Glomerular endothelial cell (primary cell): ENCODE measurements around the gene PLPP3. TPM values are rescaled to one million over a fixed set of nuclear protein-coding genes. Genes with fewer than 3 reads are reported as not detected.
"Not testable (repeated sequence)": the region's sequence is repeated elsewhere in the genome, so short reads cannot be mapped to it uniquely, and the experiment has no call there.

ENCODE experiments used
- DNase-seq: peaks from one replicate; pipeline ENCODE4 v3.0.0-alpha.2; 2011; ENCODE audit warnings: low read depth, low spot score; ENCODE audit errors: extremely low read depth
- total RNA-seq: library from RNA; depleted of rRNA; stranded (reverse); fragments of >200 nt; gene quantifications from 2 replicates; pipeline ENCODE4 v1.2.3, GENCODE V29; 2015

The PLPP3 gene
- 16.5 and 20.4 TPM in 2 replicates for total RNA-seq

DNA sequence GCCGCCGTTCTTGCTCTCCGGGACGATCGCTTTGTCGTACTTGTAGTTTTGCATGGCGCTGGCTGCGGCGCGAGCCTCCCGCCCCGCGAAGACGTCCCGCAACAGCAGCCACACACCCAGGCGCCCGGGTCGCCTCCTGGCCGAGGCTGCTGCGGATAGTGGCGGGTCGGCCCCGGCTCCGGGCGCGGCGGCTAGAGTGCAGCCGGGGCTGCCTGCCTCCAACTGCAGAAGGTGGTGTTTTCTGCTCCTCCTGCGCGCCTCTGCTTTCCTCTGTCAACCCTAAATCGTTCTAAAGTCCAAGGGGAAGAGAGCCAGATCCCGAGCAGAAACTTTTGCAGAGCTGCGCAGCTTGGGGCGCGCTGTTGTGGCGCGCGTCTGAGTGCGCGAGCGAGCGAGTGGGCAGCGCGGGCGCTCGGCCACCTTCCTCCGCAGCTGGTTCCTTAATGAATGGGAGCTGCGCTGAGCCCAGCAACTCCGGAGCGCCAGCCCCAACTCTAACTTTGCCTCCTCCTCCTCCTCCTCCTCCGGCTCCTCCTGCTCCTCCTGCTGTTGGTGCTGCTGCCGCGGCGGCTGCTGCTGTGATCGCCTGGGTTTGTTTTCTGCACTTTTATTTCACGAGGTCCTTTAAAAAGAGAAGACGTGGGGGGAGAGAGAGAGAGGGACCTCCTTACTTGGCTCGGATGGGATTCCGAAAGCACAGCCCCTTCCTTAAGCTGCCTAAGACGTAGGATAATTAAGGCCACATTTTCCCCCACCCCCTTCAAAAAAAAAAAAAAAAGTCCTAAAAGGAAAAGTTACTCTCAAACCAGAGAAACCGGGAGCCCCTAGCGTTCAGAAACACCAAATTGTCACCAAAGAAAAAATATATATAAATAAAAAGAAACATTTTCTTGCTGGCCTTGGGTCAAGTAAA is at the start of gene PLPP3:
TSS of gene PLPP3 (minus strand) at position 601 of the 913 bp plus-strand sequence. CDS start at position 54, 547 bp downstream.
- peak; percentile 82 for DNase-seq

DNA sequence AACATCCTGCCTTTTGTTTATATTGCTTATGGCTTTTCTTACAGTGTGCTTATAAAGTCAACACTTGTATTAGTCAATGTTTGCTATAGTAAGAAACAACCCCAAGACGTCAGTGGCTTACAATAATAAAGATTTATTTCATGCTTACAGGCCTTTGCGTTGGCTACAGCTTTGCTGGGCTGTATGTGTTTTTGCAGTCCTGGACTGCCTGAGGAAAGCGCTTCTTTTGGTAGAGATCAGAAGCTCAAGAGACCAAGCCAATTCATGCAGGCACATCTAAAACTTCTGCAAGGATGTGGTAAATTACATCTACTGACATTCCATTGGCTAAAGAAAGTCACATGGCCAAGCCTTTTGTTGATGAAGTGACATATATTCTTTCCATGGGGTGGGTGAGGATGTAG is 48.3 kb upstream of the PLPP3 start:
- DNase-seq: no peak

DNA sequence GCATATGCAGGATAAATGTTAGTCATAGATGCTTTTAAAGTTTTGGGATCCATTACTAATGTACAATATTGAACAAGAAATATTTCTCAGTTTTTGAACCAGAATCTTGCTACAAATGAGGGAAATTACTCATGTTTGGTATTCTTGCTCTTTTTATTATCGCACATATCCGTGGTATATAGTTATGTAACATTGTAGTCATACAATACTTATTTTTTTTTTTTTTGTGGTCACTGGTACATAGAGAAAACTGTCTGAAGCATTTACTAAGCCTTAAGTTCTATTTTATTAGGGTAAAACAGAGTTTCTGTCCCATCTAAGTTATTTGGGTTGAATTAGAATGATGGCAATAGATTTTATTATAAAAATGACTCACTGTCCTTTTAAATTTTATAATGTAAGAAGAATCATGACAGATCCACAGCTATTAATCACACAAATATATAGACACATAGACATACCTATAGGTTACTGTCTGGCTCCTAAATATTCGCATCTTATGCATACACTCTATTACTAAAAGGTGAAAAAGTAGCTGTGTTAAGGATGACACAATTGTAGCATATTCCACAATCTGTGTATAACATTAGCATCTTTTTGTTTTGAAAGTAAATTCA is 47.8 kb upstream of the PLPP3 start:
- no peak for DNase-seq

DNA sequence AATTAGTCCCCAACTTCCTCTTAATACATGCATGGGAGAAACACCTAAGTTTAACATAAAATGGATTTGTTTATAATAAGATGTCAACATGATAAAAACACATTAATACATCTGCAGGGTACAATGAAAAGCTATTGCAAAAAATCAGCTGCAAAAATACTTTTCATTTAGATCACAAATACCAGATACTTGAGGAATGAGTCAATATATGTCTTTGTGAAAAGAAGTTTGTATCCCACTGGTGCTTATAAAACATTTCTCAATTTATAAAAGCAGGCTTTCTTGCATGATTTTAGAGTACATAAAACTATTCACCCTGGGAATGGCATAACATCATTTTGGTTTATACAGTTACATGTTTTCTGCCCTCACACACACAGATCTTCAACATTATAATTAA is 47.2 kb upstream of the PLPP3 start:
- no peak for DNase-seq

DNA sequence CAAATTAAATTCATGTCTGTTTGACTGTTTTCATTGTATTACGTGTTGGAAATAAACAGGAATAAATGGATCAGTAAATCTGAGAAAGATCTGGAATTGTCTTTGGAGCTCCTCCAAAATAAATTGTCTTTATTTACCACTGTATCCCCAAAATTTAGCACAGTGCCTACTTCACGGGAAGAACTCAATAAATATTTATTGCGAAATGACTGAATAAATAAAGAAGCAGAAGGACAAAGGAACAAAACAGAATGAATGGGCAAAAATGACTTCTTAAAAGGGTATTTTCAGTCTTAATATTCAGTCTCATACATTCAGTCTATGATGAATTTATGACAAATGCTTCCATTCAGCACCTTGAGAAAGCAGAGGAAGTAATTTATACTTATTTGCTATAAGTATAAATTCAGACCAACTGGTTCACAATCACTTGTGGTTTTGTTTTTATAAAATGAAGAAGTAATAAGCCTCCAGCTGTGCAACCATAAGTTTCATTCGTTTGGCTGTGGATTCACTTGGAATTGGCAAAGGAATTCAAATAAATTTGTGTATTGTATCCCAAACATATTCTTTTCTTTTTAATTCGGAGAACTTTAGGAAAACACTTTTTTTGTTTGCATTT is 46.6 kb upstream of the PLPP3 start:
- no peak for DNase-seq

DNA sequence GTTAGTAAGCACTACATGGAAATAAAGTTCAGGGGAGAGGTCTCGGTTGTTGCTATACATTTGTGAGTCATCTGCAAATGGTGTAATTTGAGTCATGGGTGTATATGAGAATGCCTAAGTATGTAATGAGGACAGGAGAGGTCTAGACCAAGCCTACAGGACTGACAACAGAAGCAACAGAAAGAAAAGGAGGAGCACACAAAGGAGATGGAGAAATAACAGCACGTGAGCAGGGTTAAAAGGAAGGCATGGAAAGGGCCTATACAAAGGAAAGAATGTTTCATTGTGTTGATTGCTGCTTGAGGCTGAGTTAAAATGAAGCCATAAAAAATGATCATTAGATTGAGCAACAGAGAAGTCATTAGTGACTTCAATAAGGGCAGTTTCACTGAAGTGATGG is 37.8 kb upstream of the PLPP3 start:
- DNase-seq: no peak

DNA sequence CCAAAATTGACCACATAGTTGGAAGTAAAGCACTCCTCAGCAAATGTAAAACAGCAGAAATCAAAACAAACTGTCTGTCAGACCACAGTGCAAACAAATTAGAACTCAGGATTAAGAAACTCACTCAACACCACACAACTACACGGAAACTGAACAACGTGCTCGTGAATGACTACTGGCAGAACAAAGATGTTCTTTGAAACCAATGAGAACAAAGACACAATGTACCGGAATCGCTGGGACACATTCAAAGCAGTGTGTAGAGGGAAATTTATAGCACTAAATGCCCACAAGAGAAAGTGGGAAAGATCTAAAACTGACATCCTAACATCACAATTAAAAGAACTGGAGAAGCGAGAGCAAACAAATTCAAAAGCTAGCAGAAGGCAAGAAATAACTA is 31.4 kb upstream of the PLPP3 start:
- DNase-seq: not testable (repeated sequence)

DNA sequence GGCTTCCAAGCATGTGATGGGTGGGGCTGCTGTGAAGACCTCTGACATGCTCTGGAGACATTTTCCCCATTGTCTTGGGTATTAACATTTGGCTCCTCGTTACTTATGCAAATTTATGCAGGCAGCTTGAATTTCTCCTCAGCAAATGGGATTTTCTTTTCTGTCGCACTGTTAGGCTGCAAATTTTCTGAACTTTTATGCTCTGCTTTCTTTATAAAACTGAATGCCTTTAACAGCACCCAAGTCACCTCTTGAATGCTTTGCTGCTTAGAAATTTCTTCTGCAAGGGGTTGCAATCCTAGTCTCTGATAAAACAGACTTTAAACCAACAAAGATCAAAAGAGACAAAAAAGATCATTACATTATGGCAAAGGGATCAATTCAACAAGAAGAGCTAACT is 30.7 kb upstream of the PLPP3 start:
- DNase-seq: not testable (repeated sequence)

DNA sequence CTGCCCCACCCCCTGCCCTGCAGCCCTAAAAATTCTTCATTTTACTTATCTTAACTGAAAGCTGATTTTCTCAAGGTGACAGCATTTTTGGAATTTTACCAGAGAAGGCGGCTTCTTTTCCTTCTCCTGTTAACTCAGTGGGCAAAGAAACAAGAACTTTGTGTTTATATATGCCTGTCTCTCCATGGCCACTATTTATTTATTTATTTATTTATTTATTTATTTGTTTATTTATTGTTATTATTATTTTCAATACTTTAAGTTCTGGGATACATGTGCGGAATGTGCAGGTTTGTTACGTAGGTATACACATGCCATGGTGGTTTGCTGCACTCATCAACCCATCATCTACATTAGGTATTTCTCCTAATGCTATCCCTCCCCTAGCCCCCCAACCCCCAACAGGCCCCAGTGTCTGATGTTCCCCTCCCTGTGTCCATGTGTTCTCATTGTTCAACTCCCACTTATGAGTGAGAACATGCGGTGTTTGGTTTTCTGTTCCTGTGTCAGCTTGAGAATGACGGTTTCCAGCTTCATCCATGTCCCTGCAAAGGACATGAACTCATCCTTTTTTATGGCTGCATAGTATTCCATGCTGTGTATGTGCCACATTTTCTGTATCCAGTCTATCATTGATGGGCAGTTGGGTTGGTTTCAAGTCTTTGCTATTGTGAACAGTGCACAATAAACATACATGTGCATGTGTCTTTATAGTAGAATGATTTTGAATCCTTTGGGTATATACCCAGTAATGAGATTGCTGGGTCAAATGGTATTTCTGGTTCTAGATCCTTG is 16.2 kb upstream of the PLPP3 start:
- not testable (repeated sequence) for DNase-seq

DNA sequence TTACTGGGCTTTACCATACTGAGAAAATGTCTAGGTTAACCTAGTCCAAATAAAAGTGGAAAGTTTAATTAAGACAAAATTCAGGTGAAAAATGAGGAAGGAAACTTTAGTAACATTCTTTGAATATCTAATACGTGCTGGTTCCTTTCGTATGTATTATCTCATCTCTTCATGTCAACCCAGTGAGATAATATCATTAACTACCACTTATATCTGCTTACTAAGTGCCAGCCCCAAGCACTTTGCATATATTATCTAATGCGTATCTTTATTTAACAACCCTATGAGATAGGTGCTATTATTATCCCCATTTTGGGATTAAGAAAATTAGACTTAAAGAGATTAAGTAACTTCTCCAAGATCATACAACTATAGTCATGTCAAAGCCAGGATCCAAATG is 12.5 kb upstream of the PLPP3 start:
- no peak for DNase-seq

DNA sequence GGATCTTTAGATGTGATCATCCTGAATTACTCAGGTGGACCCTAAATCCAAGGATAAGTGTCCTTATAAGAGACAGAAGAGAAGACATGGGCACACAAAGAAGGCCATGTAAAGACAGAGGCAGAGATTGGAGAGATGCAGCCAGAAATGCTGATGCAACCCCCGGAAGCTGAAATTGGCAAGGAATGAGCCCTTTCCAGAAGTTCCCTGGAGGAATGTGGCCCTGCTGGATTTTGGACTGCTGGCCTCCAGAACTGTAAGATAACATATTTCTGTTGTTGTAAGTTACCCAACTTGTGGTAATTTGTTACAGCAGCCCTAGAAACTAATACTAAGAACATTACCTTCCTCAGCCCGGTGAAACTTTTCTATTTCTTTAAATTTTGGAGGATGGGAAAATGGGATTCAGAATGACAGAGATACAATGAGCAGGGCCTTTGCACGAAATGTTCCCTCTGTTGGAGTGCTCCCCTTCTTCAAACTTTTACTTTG is 11.2 kb upstream of the PLPP3 start:
- no peak for DNase-seq

DNA sequence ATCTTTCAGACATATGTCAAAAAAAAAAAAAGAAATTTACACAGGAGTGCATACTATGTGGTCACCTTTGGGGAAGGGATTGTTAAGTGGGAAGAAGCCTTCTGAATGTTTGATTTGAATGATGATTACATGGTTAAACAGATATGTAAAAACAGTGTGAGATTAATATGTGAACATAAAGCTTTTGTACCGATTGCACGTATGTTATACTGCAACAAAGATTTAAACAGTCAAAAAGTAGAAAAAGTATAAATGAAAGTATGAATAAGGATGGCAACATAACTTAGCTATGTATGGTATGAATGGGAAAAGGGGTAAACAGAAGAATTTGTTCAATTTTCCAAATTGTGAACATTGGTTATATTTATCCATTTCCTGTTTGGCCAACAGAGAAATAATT is 10.0 kb upstream of the PLPP3 start:
- no peak for DNase-seq

DNA sequence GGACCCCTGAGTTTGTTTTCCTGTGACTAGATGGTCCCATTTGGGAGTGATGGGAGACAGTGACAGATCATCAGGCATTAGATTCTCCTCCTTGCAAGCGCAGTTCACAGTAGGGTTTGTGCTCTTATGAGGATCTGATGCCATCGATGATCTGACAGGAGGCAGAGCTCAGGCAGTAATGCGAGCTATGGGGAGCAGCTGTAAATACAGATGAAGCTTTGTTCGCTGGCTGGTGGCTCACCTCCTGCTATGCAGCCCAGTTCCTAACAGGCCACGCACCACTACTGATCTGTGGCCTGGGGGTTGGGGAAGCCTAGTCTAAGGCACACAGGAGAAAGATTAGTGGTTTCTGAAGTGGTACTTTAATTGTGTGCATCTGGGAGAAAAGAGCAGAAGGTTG is 7.1 kb upstream of the PLPP3 start:
- no peak for DNase-seq

DNA sequence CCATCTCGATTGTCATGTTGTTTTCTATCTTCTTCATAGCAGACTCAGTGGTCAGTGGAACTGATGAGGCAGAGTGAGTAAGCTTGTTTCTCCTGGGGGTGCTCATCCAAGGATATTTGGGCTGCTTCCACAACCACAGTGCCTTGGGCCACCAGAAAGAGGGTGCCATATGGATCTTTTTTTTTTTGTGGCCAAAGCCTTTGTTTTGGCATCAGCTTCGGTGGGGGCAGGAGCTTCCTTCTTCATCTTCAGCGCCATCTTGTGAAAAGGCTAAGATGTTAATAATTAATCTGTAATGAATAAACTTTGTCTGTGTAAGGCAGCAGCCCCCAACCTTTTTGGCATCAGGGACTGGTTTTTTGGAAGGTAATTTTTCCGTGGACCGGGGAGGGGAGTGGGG is 6.6 kb upstream of the PLPP3 start:
- DNase-seq: no peak

DNA sequence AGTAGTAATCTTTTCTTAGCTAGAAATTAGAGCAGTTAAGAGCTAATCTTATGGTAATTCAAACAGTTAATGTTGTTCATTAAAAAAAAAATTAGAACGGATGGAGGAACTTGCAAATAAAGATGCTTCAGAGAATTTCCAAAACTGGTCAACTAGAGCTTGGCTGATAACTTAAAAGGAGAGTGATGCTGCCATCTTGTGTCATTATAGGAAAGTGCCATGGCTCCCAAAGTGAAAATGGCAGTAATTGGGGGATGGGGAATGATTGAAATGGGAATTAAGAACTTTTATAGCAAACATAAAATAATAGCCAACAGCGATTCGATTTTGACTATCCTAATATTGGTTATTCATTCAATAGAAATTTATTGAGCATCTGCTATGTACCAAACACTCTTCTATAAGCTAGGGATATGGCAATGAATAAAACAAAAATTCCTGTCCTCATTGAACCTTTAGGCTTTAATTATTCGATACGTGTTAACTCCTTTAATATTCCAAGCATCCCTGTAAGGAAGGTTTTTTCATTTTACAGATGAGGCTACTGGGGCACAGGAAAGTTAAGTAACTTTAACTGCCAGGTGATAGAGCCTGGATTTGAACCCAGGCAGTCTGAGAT is 5.7 kb upstream of the PLPP3 start:
- no peak for DNase-seq

DNA sequence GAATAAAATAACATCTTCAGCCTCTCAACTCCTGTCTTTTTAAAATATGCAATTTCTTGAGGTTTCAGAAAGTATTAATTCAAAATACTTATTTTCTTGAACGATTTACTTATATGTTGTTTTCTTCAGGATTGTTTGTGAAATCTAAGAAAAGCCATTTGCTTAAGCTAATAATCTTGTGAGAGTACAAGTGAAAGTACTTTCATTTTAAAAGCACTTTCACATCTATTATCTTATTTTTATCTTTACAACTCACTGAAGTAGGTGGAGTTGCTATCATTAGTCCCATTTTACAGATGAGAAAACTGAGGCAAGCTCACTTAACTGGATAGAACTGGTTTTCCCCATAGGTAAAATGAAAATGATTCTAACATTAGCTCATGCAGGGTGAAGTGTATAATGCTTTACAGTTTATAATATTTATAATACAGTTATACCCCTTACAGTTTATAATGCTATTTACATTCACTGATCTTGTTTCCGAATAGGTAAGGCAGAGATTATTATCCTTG is 4.7 kb upstream of the PLPP3 start:
- DNase-seq: no peak

DNA sequence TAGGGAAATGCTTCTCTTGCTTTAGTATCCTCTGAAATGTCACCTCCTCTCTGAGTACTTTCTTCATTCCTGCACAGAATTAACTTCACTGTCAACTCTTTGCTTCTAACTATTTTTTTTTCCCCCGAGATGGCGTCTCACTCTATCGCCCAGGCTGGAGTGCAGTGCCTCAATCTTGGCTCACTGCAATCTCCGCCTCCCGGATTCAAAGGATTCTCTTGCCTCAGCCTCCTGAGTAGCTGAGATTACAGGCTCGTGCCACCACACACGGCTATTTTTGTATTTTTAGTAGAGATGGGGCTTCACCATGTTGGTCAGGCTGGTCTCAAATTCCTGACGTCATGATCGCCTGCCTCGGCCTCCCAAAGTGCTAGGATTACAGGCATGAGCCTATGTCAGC is 1.4 kb upstream of the PLPP3 start:
- DNase-seq: no peak

DNA sequence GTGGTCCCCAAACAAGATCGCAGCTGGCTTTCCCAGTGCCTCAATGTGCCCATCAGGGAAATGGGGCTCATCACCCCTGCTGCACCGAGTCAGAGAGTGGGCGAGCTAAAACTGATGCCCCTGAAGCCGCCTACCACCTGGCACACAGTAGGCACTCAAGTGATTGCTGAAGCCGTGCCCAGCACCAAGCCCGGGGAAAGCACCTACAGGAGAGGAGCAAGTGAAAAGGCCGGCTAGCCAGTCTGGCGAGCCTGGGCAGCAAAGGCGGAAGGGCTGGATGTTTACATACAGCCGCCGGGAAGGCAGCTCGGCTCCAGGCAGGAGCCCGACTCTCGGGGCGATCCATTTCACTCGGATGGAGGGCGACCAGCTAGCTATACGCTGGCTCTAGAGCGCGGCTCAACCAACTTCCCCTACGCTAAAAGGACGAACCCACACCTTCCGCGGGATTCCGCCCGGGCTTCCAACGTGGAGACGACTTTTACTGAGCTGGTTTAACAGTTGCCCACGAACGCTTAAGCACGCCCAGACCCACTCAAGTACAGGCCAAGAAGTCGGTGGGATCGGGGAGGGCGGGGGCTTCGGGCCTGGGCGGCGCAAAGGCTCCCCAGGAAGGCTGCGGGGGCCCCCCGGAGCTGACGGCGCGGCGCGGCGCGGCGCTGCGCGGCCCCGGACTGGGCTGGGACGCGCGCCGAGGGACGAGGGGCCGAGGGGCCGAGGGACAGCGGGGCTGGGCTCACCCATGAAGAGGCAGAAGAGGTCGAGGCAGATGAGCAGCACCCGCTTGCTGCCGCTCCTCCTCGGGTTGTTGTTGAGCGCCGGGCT is 1.0 kb downstream of the PLPP3 start:
- DNase-seq: no peak

DNA sequence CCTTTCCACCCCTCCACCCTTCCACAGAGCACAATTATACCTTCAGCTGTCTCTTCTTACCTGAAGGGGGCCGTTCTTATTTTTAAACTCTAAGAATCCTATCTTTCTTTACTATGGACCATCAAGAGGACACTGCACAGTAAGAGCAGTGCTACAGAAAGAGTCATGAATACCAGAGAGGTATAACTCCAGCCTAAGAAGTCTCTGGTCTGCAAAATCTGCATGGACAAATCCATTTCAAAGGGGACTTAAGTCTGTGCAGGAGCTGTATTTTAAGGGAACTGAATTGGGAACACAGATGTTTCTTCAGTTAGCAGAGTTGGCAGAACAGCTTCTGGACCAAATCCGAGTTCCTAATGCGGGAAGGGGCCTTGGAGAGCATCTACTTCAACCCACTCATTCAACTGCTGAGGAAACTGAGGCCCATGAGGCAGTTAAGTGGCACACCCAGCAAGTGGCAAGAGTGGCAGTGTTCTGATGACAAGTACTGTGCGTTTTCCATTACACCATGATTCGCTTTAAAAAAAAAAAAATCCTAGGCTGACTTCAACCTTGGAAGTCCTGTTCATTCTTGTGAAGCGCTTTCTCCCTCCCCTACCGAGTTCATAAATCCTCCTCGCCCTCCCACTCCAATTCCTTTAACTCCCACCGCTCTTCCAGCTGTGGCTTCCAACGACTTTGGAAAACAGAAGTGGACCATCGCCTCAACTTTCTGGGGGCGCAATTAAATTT is 1.8 kb downstream of the PLPP3 start:
- no peak for DNase-seq
